Measurements from ENCODE around the gene NPAS3. TPM values are rescaled to one million over a fixed set of nuclear protein-coding genes. Genes with fewer than 3 reads are reported as not detected.

The NPAS3 gene
- total RNA-seq, 2 experiments from 2014 or later, result not detected

GRCh38 chr14:33230021-33230420 lies 291.3 kb downstream of the NPAS3 start:
- ChIA-PET CTCF (no interaction called here), POLR2A (no interaction called here)

GRCh38 chr14:33232031-33232430 lies 293.4 kb downstream of the NPAS3 start:
- POLR2A ChIA-PET, result no interaction called here
- CTCF ChIA-PET, result no interaction called here

DNA sequence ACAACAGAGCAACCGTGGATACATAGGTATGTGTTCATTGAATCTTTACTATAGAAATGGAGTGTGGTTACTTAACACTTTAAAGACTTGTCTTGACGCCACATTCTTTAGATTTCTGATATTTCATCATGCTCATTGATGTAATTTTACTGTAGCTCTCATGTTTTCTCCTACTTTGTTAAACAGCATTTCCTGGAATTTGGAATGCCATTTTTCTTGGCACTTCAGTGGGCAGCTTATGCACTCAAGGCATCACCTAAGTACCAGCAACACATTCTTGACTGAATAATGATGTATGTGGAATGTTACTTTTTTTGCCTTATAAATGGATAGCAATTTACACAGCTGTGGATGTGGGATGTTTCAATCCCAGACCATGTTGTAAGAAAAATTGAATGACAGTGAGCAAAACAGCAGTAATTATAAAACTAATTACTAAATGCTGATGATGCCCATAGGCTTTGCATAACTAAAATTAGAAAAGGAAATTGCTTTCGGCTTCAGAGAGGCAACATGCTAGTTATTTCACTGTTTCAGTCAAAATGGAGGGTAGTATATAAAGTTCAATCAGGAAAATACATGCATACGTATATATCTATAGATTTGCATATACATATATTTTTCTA lies 298.5 kb downstream of the NPAS3 start:
- POLR2A ChIA-PET, result no interaction called here

GRCh38 chr14:33239465-33239864 lies 300.8 kb downstream of the NPAS3 start:
- POLR2A ChIA-PET, result no interaction called here

More for the DNA sequence above, 298.5 kb downstream of the NPAS3 start:
- CTCF ChIA-PET, result no interaction called here

GRCh38 chr14:33240466-33240865 lies 301.8 kb downstream of the NPAS3 start:
- ChIA-PET POLR2A (no interaction called here), CTCF (no interaction called here)

More at GRCh38 chr14:33239465-33239864, 300.8 kb downstream of the NPAS3 start:
- CTCF ChIA-PET, result no interaction called here

- POLR2A ChIA-PET, result no interaction called here
- CTCF ChIA-PET, result no interaction called here
Observed at GRCh38 chr14:33241331-33241730, 302.7 kb downstream of the NPAS3 start.

GRCh38 chr14:33249233-33249820 lies 310.6 kb downstream of the NPAS3 start:
- ChIA-PET POLR2A (no interaction called here), CTCF (no interaction called here)

- CTCF ChIA-PET, result no interaction called here
- POLR2A ChIA-PET, result no interaction called here
Observed at GRCh38 chr14:33250963-33251362, 312.3 kb downstream of the NPAS3 start.

- POLR2A ChIA-PET, result no interaction called here
- CTCF ChIA-PET, result no interaction called here
Observed at GRCh38 chr14:33254342-33254741, 315.7 kb downstream of the NPAS3 start.

GRCh38 chr14:33254861-33255395 lies 316.2 kb downstream of the NPAS3 start:
- CTCF ChIA-PET, result no interaction called here

GRCh38 chr14:33257796-33258195 lies 319.1 kb downstream of the NPAS3 start:
- POLR2A ChIA-PET, result no interaction called here
- CTCF ChIA-PET, result no interaction called here

More at GRCh38 chr14:33254861-33255395, 316.2 kb downstream of the NPAS3 start:
- POLR2A ChIA-PET, result no interaction called here

- CTCF ChIA-PET, result no interaction called here
- POLR2A ChIA-PET, result no interaction called here
Observed at GRCh38 chr14:33259764-33260163, 321.1 kb downstream of the NPAS3 start.

DNA sequence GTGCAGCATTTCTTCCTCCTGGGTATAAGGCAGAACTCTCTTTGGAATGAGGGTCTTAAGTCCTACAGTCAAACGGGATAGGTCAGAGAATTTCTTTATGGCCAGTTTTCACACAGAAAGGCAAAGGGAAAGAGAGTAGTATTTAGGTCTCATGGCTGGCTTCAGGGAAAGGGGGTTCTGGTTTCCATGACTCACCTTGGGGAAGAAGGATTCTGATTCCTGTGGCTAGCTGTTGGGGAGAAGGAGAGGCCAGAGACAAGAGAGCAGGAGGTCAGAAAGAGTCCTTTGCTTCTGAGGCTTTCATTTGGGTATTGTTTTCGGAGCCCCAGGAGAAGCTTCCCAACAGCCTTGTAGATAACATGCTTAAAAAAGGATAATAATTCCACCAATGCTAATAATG lies 332.5 kb downstream of the NPAS3 start:
- POLR2A ChIA-PET, result no interaction called here

GRCh38 chr14:33271891-33272290 lies 333.2 kb downstream of the NPAS3 start:
- POLR2A ChIA-PET, result no interaction called here
- CTCF ChIA-PET, result no interaction called here

More for the DNA sequence above, 332.5 kb downstream of the NPAS3 start:
- CTCF ChIA-PET, result no interaction called here

DNA sequence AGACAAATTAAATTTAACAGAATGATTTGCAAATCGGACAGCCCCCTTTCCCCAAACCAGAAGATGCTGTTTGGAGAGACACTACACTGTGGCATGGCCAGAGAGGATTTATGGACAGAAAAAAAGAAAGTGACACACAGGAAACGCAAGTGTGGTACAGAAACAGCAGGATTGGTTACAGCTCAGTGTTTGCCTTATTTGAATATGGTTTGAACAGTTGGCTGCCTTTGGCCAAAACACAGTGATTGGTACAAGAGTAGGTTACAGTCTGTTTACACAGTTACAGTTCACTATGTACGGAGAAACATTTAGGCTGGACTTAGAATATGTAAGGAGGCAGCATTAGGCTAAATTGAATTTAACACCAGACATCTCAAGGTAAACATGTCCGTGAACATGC lies 335.3 kb downstream of the NPAS3 start:
- ChIA-PET CTCF (no interaction called here), POLR2A (no interaction called here)

GRCh38 chr14:33275879-33276278 lies 337.2 kb downstream of the NPAS3 start:
- CTCF ChIA-PET, result no interaction called here
- POLR2A ChIA-PET, result no interaction called here

GRCh38 chr14:33279865-33280264 lies 341.2 kb downstream of the NPAS3 start:
- ChIA-PET CTCF (no interaction called here), POLR2A (no interaction called here)

- CTCF ChIA-PET, result no interaction called here
- POLR2A ChIA-PET, result no interaction called here
Observed at GRCh38 chr14:33280646-33281045, 342.0 kb downstream of the NPAS3 start.

DNA sequence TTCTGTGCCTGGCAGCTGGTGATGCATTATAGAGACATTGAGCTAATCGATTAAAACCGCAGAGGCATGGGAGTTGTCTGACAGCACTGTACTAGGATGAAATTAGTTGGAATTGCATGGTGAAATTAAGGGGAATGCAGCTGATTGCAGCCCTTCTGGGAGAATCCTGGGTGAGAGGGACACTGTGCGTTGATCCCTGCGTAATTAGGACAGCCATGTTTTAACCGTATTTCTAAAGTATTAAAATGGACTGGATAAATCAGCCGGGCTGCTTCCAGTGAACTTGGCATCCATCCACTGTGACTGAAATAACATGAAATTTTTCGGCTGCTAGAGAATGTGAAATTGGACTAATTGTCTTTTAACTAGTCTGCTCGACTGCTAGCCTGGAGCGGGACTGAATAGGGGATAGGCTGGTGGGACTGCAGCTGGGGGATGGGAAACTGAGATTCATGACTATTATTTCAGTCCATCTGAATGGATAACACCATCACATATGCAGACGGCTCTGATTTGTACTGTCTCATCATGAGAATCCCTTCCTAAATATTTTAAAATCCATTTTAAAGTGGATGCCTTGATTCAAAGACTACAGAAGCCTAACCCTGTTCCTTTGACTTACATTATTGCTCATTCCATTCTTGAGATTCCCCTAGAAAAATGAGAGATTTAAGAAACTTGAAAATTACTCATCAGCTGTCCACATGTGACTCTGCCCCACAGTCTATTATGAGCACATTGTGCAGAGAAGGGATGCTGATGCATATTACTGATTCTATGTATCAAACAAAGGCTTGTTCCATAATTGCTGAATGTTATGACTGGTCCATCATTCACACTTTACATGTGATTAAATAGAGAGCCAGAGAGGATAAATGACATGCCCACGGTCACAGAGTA lies 343.9 kb downstream of the NPAS3 start:
- POLR2A ChIA-PET, result no interaction called here
- CTCF ChIA-PET, result no interaction called here

DNA sequence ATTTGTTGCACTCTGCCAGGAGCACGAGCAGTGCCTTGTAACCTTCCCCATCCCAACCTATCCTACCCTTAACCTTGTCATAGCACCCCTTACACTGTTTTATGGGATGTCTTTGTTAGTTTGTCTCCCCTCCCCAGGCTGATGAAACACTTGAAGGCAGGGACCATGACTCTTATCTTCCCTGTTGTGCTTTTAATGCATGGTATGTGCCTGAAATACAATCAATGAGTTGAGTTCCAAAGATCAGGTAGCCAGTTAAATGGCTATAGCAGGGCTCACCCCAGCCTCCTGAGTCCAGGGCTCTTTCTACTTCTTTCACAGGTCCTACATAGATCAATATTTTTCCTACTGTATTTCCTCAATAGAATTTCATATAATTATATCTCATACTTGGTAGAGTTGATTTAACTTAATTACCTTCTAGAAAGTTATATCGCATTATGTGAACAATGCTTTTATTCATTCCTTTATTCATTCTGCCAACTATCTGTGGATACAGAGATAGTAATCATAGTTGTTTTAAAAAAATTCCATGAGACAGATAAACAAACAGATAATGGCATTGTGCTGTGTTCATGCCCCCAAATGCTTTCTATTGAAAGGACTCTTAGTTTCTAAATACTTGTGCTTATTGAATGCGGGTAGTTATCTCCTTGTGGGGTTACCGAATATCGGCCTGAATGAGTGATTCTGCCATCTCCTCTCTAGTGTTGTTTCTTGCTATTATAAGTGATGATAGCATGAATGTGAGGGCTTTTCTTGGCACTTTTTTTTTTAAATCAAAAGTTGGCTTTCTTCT lies 347.4 kb downstream of the NPAS3 start:
- POLR2A ChIA-PET, result no interaction called here
- CTCF ChIA-PET, result no interaction called here
